WTC11 (cell line): ENCODE measurements around the gene GPN3. TPM values are rescaled to one million over a fixed set of nuclear protein-coding genes. Genes with fewer than 3 reads are reported as not detected.

Experiments used
- ATAC-seq: fragments of 200-7000 bp; cut with Tn5 transposase; 2 replicates; pipeline ENCODE4 v1.10.0; 2021; ENCODE audit warnings: mild to moderate bottlenecking, moderate library complexity
- CTCF ChIA-PET: fragments of 300-600 bp; sonication (Branson Sonifier 250); formaldehyde crosslinking; loops from one replicate; lab custom pipeline; 2021; ENCODE audit warnings: antibody characterized with exemption; lab: Charles Lee
- POLR2A ChIA-PET: fragments of 350-600 bp; sonication (Branson Sonifier 250); formaldehyde crosslinking; loops from one replicate; lab custom pipeline; 2021; ENCODE audit warnings: antibody characterized with exemption; lab: Charles Lee
- DNase-seq: peaks from one replicate; pipeline ENCODE4 v3.0.0; 2021; ENCODE audit warnings: low spot score
- H3K27ac Mint-ChIP-seq: 2 replicates; pipeline ENCODE4 v1.8.0; 2021; ENCODE audit warnings: mixed read lengths
- H3K27me3 Mint-ChIP-seq: 2 replicates; pipeline ENCODE4 v1.8.0; 2021; ENCODE audit warnings: low read depth, mild to moderate bottlenecking, moderate library complexity, mixed read lengths
- H3K36me3 Mint-ChIP-seq: 2 replicates; pipeline ENCODE4 v1.8.0; 2021; ENCODE audit warnings: mixed read lengths
- H3K4me1 Mint-ChIP-seq: 2 replicates; pipeline ENCODE4 v1.8.0; 2022; ENCODE audit warnings: mixed read lengths
- H3K4me3 Mint-ChIP-seq: 2 replicates; pipeline ENCODE4 v1.8.0; 2021; ENCODE audit warnings: mild to moderate bottlenecking, moderate library complexity, mixed read lengths
- H3K9me3 Mint-ChIP-seq: 2 replicates; pipeline ENCODE4 v1.8.0; 2021; ENCODE audit warnings: mixed read lengths
- CREM ChIP-seq: sonication (generic); formaldehyde crosslinking; IDR thresholded peaks from 2 replicates; pipeline ENCODE4 v1.8.1; 2022; ENCODE audit warnings: mild to moderate bottlenecking, missing genetic modification reagents, moderate library complexity
- ESRRA ChIP-seq: sonication (generic); formaldehyde crosslinking; IDR thresholded peaks from 2 replicates; pipeline ENCODE4 v1.8.1; 2022; ENCODE audit warnings: mild to moderate bottlenecking, missing genetic modification reagents, borderline replicate concordance
- GABPB1 ChIP-seq: sonication (generic); formaldehyde crosslinking; IDR thresholded peaks from 2 replicates; pipeline ENCODE4 v1.8.1; 2023; ENCODE audit warnings: mild to moderate bottlenecking, missing genetic modification reagents
- NR2C2 ChIP-seq: sonication (generic); formaldehyde crosslinking; IDR thresholded peaks from 2 replicates; pipeline ENCODE4 v1.8.0; 2022; ENCODE audit warnings: mild to moderate bottlenecking, missing genetic modification reagents
- TEAD4 ChIP-seq: sonication (generic); formaldehyde crosslinking; IDR thresholded peaks from 2 replicates; pipeline ENCODE4 v1.8.0; 2022; ENCODE audit warnings: mild to moderate bottlenecking, missing genetic modification reagents
- total RNA-seq: library from RNA; stranded (reverse); gene quantifications from 3 replicates; pipeline ENCODE4 v1.2.3, GENCODE V29; 2021
- TF ChIP-seq, protein P1 (sequence below): fragments of 250-450 bp; sonication (Bioruptor Pico); IDR thresholded peaks from 2 replicates; pipeline ENCODE4 v1.9.0; 2021; ENCODE audit warnings: moderate library complexity, mild to moderate bottlenecking, inconsistent platforms, borderline replicate concordance
- TF ChIP-seq, protein P2 (sequence below): sonication (generic); formaldehyde crosslinking; IDR thresholded peaks from 2 replicates; pipeline ENCODE4 v1.8.1; 2022; ENCODE audit warnings: low read depth, missing genetic modification reagents, borderline replicate concordance
- TF ChIP-seq, protein P3 (sequence below): sonication (generic); formaldehyde crosslinking; IDR thresholded peaks from 2 replicates; pipeline ENCODE4 v1.8.1; 2022; ENCODE audit warnings: missing genetic modification reagents, borderline replicate concordance
- TF ChIP-seq, protein P4 (sequence below): sonication (generic); formaldehyde crosslinking; IDR thresholded peaks from 2 replicates; pipeline ENCODE4 v1.8.0; 2022; ENCODE audit warnings: mild to moderate bottlenecking, missing genetic modification reagents
- TF ChIP-seq, protein P5 (sequence below): sonication (generic); formaldehyde crosslinking; IDR thresholded peaks from 2 replicates; pipeline ENCODE4 v1.8.0; 2022; ENCODE audit warnings: mild to moderate bottlenecking, missing genetic modification reagents
- TF ChIP-seq, protein P6 (sequence below): sonication (generic); formaldehyde crosslinking; IDR thresholded peaks from 2 replicates; pipeline ENCODE4 v1.8.0; 2022; ENCODE audit warnings: mild to moderate bottlenecking, missing genetic modification reagents
- TF ChIP-seq, protein P7 (sequence below): sonication (generic); formaldehyde crosslinking; IDR thresholded peaks from 2 replicates; pipeline ENCODE4 v1.8.0; 2023; ENCODE audit warnings: mild to moderate bottlenecking, missing genetic modification reagents
- TF ChIP-seq, protein P8 (sequence below): sonication (generic); formaldehyde crosslinking; IDR thresholded peaks from 2 replicates; pipeline ENCODE4 v1.8.1; 2022; ENCODE audit warnings: mild to moderate bottlenecking, missing genetic modification reagents, moderate library complexity, borderline replicate concordance
- TF ChIP-seq, protein P9 (sequence below): sonication (generic); formaldehyde crosslinking; IDR thresholded peaks from 2 replicates; pipeline ENCODE4 v1.8.0; 2022; ENCODE audit warnings: mild to moderate bottlenecking, missing genetic modification reagents
- TF ChIP-seq, protein P10 (sequence below): sonication (generic); formaldehyde crosslinking; IDR thresholded peaks from 2 replicates; pipeline ENCODE4 v1.8.1; 2022; ENCODE audit warnings: low read depth, mild to moderate bottlenecking, moderate library complexity, missing genetic modification reagents, borderline replicate concordance

The GPN3 gene
- total RNA-seq, 1 experiment from 2014 or later = 46.4 TPM

DNA sequence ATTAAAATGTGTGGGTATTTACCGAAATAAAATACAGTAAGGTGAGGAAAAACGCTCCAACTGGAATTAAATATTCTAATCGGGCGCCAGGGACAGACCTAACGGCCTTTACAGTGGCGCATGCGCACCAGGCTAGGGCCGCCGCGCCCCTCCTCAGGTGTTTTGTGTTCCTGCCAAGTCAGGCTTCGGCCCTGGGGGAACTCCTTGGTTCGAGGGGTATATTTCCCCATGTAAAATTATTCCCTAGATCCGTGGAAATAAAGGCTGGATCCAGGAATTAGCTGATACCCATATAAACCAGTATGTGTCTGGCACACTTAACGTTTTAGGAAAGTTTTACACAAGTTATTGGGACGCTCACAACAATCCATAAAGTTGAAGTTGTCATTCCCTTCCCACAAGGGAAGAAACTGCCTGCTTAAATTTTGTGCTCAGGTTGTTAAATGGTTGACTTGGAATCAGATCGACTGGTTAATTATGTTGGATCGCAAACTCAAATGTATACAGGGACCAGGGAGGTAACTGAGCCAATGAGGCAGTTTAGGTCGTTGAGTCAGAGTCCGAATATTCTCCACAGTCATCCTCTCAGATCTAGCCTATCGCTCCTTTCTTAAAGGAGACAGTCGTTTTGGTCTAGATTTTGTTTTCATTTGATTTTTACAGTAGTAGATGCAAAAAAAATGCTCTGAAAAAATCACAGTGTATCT lies 63.9 kb downstream of the GPN3 start:
- H3K27ac Mint-ChIP-seq = peak overlapping the region; percentile 100
- H3K4me1 Mint-ChIP-seq = peaks cover 6% of the 10 kb centered on the region
- H3K9me3 Mint-ChIP-seq = no peaks in the 10 kb centered on the region
- TF ChIP-seq, protein P1, sequence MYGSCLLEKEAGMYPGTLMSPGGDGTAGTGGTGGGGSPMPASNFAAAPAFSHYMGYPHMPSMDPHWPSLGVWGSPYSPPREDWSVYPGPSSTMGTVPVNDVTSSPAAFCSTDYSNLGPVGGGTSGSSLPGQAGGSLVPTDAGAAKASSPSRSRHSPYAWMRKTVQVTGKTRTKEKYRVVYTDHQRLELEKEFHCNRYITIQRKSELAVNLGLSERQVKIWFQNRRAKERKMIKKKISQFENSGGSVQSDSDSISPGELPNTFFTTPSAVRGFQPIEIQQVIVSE (CRISPR knock-in tag) = no peak
- TF ChIP-seq, protein P2, sequence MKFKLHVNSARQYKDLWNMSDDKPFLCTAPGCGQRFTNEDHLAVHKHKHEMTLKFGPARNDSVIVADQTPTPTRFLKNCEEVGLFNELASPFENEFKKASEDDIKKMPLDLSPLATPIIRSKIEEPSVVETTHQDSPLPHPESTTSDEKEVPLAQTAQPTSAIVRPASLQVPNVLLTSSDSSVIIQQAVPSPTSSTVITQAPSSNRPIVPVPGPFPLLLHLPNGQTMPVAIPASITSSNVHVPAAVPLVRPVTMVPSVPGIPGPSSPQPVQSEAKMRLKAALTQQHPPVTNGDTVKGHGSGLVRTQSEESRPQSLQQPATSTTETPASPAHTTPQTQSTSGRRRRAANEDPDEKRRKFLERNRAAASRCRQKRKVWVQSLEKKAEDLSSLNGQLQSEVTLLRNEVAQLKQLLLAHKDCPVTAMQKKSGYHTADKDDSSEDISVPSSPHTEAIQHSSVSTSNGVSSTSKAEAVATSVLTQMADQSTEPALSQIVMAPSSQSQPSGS (CRISPR knock-in tag) = no peak
- TF ChIP-seq, protein P3, sequence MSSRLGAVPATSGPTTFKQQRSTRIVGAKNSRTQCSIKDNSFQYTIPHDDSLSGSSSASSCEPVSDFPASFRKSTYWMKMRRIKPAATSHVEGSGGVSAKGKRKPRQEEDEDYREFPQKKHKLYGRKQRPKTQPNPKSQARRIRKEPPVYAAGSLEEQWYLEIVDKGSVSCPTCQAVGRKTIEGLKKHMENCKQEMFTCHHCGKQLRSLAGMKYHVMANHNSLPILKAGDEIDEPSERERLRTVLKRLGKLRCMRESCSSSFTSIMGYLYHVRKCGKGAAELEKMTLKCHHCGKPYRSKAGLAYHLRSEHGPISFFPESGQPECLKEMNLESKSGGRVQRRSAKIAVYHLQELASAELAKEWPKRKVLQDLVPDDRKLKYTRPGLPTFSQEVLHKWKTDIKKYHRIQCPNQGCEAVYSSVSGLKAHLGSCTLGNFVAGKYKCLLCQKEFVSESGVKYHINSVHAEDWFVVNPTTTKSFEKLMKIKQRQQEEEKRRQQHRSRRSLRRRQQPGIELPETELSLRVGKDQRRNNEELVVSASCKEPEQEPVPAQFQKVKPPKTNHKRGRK (CRISPR knock-in tag) = no peak
- CTCF ChIA-PET = interaction anchor here (0.8 to 5.7 kb wide), 3 partner anchors 27 to 46 kb away, joined by 3 to 39 read pairs (median 11); partner anchors contain the start of gene ARPC3
- POLR2A ChIA-PET = interaction anchor here (0.6 to 0.9 kb wide), 2 partner anchors 63 to 64 kb away, joined by 3 to 5 read pairs; partner anchors contain the start of genes FAM216A and GPN3
- H3K36me3 Mint-ChIP-seq = peaks cover 22% of the 10 kb centered on the region
- ATAC-seq (peak; percentile 83), DNase-seq (peak; percentile 76)
- peaks cover 1% of the 10 kb centered on the region for H3K27me3 Mint-ChIP-seq
- peak overlapping the region; percentile 98 for H3K4me3 Mint-ChIP-seq

DNA sequence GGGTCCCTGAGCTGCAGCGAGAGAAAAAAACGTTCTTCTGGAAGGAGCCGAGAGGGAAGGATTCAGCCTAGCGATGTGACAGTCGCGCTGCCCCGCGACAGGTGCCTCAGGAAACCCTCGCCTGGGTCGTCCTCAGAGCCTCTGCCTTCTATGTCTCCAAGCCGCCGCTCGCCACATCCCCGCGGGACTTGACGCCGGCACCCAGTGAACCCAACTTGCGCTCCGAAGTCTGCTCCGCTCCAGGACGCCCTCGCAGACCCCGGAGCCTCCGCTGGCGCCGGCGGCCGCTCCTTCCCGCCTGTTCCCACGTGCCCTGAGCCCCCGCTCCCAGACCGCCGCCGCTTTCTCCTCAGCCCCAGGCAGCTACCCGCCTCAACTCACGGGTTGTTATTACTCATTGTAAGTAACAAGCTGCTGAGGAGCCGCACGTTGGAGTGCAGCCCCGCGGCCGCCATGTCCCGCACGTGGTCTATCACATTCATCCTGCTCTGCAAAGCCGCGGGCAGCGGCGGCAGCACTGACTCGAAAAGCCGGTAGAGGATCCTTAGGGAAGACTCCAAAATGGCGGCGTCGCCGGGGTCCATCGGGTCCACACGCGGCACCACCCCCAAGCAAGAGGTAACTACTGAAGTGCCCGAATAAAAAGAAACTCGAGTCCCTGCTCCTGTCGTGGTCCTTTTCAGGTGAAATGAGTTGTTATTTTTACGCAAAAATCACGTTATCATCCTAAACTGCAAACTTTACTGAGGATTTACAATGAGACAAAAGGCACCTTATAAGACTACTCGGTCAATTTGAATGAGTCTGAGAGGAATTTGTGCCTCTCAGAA lies 64.7 kb downstream of the GPN3 start, which contains the start of gene ANAPC7:
Gene ANAPC7 (minus strand): TSS at position 563 of the 830 bp plus-strand sequence. CDS start 81 bp downstream, at position 482.
- DNase-seq (peak; percentile 91), ATAC-seq (peak; percentile 94)
- peaks cover 6% of the 10 kb centered on the region for H3K4me1 Mint-ChIP-seq
- H3K27ac Mint-ChIP-seq = peak within 1 kb of the TSS; percentile 100
- CTCF ChIA-PET = interaction anchor here (0.6 to 5.7 kb wide), 2 partner anchors 28 to 103 kb away, joined by 4 to 39 read pairs; no protein-coding TSS in a partner anchor
- peak within 1 kb of the TSS; percentile 98 for H3K4me3 Mint-ChIP-seq
- H3K36me3 Mint-ChIP-seq = peaks cover 22% of the 10 kb centered on the region
- no peaks in the 10 kb centered on the region for H3K9me3 Mint-ChIP-seq
- POLR2A ChIA-PET = interaction anchor here (0.9 kb wide), 2 partner anchors 28 to 65 kb away, joined by 3 read pairs; partner anchors contain the start of genes FAM216A and GPN3
- no peaks in the 10 kb centered on the region for H3K27me3 Mint-ChIP-seq
- TF ChIP-seq, protein P4, sequence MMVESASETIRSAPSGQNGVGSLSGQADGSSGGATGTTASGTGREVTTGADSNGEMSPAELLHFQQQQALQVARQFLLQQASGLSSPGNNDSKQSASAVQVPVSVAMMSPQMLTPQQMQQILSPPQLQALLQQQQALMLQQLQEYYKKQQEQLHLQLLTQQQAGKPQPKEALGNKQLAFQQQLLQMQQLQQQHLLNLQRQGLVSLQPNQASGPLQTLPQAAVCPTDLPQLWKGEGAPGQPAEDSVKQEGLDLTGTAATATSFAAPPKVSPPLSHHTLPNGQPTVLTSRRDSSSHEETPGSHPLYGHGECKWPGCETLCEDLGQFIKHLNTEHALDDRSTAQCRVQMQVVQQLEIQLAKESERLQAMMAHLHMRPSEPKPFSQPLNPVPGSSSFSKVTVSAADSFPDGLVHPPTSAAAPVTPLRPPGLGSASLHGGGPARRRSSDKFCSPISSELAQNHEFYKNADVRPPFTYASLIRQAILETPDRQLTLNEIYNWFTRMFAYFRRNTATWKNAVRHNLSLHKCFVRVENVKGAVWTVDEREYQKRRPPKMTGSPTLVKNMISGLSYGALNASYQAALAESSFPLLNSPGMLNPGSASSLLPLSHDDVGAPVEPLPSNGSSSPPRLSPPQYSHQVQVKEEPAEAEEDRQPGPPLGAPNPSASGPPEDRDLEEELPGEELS = peak; percentile 51; the same call in 1 of the 2 replicates
- TF ChIP-seq, protein P5, sequence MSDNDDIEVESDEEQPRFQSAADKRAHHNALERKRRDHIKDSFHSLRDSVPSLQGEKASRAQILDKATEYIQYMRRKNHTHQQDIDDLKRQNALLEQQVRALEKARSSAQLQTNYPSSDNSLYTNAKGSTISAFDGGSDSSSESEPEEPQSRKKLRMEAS (CRISPR knock-in tag) = peak; percentile 96
- TF ChIP-seq NR2C2 (CRISPR knock-in tag) = no peak
- 0 out of 2 replicates have a peak, but pooled peaks have one; percentile 27 for TF ChIP-seq GABPB1 (CRISPR knock-in tag)
- TF ChIP-seq, protein P6, sequence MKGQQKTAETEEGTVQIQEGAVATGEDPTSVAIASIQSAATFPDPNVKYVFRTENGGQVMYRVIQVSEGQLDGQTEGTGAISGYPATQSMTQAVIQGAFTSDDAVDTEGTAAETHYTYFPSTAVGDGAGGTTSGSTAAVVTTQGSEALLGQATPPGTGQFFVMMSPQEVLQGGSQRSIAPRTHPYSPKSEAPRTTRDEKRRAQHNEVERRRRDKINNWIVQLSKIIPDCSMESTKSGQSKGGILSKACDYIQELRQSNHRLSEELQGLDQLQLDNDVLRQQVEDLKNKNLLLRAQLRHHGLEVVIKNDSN = peak; percentile 75; the same call in 1 of the 2 replicates
- TF ChIP-seq, protein P7, sequence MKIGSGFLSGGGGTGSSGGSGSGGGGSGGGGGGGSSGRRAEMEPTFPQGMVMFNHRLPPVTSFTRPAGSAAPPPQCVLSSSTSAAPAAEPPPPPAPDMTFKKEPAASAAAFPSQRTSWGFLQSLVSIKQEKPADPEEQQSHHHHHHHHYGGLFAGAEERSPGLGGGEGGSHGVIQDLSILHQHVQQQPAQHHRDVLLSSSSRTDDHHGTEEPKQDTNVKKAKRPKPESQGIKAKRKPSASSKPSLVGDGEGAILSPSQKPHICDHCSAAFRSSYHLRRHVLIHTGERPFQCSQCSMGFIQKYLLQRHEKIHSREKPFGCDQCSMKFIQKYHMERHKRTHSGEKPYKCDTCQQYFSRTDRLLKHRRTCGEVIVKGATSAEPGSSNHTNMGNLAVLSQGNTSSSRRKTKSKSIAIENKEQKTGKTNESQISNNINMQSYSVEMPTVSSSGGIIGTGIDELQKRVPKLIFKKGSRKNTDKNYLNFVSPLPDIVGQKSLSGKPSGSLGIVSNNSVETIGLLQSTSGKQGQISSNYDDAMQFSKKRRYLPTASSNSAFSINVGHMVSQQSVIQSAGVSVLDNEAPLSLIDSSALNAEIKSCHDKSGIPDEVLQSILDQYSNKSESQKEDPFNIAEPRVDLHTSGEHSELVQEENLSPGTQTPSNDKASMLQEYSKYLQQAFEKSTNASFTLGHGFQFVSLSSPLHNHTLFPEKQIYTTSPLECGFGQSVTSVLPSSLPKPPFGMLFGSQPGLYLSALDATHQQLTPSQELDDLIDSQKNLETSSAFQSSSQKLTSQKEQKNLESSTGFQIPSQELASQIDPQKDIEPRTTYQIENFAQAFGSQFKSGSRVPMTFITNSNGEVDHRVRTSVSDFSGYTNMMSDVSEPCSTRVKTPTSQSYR (CRISPR knock-in tag) = no peak
- TF ChIP-seq, protein P8, sequence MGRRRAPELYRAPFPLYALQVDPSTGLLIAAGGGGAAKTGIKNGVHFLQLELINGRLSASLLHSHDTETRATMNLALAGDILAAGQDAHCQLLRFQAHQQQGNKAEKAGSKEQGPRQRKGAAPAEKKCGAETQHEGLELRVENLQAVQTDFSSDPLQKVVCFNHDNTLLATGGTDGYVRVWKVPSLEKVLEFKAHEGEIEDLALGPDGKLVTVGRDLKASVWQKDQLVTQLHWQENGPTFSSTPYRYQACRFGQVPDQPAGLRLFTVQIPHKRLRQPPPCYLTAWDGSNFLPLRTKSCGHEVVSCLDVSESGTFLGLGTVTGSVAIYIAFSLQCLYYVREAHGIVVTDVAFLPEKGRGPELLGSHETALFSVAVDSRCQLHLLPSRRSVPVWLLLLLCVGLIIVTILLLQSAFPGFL (CRISPR knock-in tag) = 0 out of 2 replicates have a peak, but pooled peaks have one; percentile 17
- TF ChIP-seq, protein P9, sequence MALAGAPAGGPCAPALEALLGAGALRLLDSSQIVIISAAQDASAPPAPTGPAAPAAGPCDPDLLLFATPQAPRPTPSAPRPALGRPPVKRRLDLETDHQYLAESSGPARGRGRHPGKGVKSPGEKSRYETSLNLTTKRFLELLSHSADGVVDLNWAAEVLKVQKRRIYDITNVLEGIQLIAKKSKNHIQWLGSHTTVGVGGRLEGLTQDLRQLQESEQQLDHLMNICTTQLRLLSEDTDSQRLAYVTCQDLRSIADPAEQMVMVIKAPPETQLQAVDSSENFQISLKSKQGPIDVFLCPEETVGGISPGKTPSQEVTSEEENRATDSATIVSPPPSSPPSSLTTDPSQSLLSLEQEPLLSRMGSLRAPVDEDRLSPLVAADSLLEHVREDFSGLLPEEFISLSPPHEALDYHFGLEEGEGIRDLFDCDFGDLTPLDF (CRISPR knock-in tag) = no peak
- 0 out of 2 replicates have a peak, but pooled peaks have one; percentile 16 for TF ChIP-seq TEAD4 (CRISPR knock-in tag)
- 0 out of 2 replicates have a peak, but pooled peaks have one; percentile 17 for TF ChIP-seq ESRRA (CRISPR knock-in tag)
- TF ChIP-seq CREM (CRISPR knock-in tag) = no peak
- TF ChIP-seq, protein P10, sequence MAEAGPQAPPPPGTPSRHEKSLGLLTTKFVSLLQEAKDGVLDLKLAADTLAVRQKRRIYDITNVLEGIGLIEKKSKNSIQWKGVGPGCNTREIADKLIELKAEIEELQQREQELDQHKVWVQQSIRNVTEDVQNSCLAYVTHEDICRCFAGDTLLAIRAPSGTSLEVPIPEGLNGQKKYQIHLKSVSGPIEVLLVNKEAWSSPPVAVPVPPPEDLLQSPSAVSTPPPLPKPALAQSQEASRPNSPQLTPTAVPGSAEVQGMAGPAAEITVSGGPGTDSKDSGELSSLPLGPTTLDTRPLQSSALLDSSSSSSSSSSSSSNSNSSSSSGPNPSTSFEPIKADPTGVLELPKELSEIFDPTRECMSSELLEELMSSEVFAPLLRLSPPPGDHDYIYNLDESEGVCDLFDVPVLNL = no peak
